Measurements from ENCODE around the gene ELF2. TPM values are rescaled to one million over a fixed set of nuclear protein-coding genes. Genes with fewer than 3 reads are reported as not detected.

ELF2 gene
- polyA plus RNA-seq, 4 donors: 8.1 to 43.3 (median 12.4) TPM

- H3K4me3 ChIP-seq (ENCODE audit: low read depth in 1 of 3, low read length in 3 of 3): no peak overlapping the region
Measured at GRCh38 chr4:139154952-139155557, 22.0 kb downstream of the ELF2 start.

DNA sequence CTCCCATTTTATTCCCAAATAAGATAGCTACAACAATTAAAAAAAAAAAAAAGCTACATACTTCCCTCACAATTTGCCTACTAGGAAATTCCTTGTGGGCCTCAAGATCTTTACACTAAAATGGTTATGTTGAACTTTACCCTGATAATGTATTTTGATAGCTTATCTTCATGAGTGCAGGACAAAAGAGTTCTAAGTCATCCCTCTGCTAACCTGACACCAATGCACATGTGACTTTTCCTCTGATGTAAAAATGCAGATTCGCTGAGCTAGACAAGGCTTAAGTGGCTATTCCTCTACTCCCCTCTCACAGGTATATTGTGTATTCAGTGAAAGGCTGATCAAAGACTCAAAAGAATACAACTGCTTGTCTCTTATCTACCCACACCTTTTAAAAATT, 22.5 kb downstream of the ELF2 start:
- DNase-seq: peak; percentile 13 to 20
- FAIRE-seq: no peak
- 18 to 60% (median 36%) methylated on average over 1 of the region's 1 CpG for WGBS, 3 donors
- no peaks in the 10 kb centered on the region for H3K27me3 ChIP-seq (ENCODE audit: control insufficient read depth in 3 of 3, insufficient read depth in 3 of 3, low read length in 3 of 3)
- no peaks in the 10 kb centered on the region for H3K9me3 ChIP-seq (ENCODE audit: control insufficient read depth in 2 of 2, insufficient read depth in 1 of 2, low read depth in 1 of 2, low read length in 1 of 2)
- H3K4me1 ChIP-seq (ENCODE audit: control insufficient read depth in 3 of 3, insufficient read depth in 2 of 3, low read depth in 1 of 3, low read length in 2 of 3): peaks cover 0 to 2% (median 0%) of the 10 kb centered on the region in 3 donors
- H3K27ac ChIP-seq (ENCODE audit: low read depth in 1 of 3, low read length in 2 of 3): no peak overlapping the region
- no peaks in the 10 kb centered on the region for H3K36me3 ChIP-seq (ENCODE audit: control insufficient read depth in 3 of 3, insufficient read depth in 2 of 3, low read depth in 1 of 3, low read length in 3 of 3)
- no peak overlapping the region for H3K4me3 ChIP-seq (ENCODE audit: low read depth in 1 of 3, low read length in 3 of 3)

More at GRCh38 chr4:139154952-139155557, 22.0 kb downstream of the ELF2 start:
- no peaks in the 10 kb centered on the region for H3K9me3 ChIP-seq (ENCODE audit: control insufficient read depth in 2 of 2, insufficient read depth in 1 of 2, low read depth in 1 of 2, low read length in 1 of 2)
- no peaks in the 10 kb centered on the region for H3K27me3 ChIP-seq (ENCODE audit: control insufficient read depth in 3 of 3, insufficient read depth in 3 of 3, low read length in 3 of 3)
- no peaks in the 10 kb centered on the region for H3K36me3 ChIP-seq (ENCODE audit: control insufficient read depth in 3 of 3, insufficient read depth in 2 of 3, low read depth in 1 of 3, low read length in 3 of 3)
- peaks cover 0 to 2% (median 0%) of the 10 kb centered on the region in 3 donors for H3K4me1 ChIP-seq (ENCODE audit: control insufficient read depth in 3 of 3, insufficient read depth in 2 of 3, low read depth in 1 of 3, low read length in 2 of 3)
- H3K27ac ChIP-seq (ENCODE audit: low read depth in 1 of 3, low read length in 2 of 3): no peak overlapping the region
- no peak for FAIRE-seq
- no peak for DNase-seq
- WGBS, 3 donors: 76 to 82% (median 82%) methylated on average over 5 of the region's 5 CpGs

- peaks cover 0 to 2% (median 0%) of the 10 kb centered on the region in 3 donors for H3K4me1 ChIP-seq (ENCODE audit: control insufficient read depth in 3 of 3, insufficient read depth in 2 of 3, low read depth in 1 of 3, low read length in 2 of 3)
- no peak for DNase-seq
- no peaks in the 10 kb centered on the region for H3K36me3 ChIP-seq (ENCODE audit: control insufficient read depth in 3 of 3, insufficient read depth in 2 of 3, low read depth in 1 of 3, low read length in 3 of 3)
- no peak overlapping the region for H3K4me3 ChIP-seq (ENCODE audit: low read depth in 1 of 3, low read length in 3 of 3)
- H3K27ac ChIP-seq (ENCODE audit: low read depth in 1 of 3, low read length in 2 of 3): no peak overlapping the region
- no peaks in the 10 kb centered on the region for H3K9me3 ChIP-seq (ENCODE audit: control insufficient read depth in 2 of 2, insufficient read depth in 1 of 2, low read depth in 1 of 2, low read length in 1 of 2)
- FAIRE-seq: no peak
- H3K27me3 ChIP-seq (ENCODE audit: control insufficient read depth in 3 of 3, insufficient read depth in 3 of 3, low read length in 3 of 3): no peaks in the 10 kb centered on the region
- 66 to 72% (median 72%) methylated on average over 2 of the region's 2 CpGs for WGBS, 3 donors
Measured at GRCh38 chr4:139154134-139154421, 22.9 kb downstream of the ELF2 start.

DNA sequence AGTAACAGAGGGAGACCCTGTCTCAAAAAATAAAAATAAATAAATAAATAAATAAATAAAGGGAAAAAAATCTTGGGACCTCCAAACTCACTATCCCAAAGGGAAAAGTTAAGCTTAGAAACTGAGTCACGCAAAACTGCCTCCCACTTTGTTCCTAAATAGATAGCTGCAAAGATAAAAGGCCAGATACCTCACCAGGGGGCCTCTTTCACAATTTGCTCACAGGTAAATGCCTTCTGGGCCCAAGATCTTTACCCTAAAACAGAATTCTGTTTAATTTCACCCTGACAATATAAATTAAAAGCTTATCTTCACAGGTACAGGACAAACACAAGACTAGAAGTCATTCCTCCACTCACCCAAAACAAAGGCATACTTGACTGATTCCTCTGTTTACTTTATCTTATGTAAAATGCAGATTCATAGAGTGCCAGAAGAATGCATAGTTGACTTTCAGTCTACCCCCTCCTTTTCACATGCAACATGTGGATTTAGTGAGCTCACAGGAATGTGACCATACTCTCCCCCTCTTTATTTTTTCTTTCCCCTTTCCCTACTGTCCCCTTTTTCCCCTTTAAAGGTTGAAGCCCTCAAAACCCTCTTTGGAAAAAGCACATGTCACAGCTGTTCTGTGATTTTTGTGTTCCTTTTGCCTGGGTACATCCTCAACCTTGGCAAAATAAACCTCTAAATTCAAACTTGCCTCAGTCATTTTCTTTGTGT, 23.4 kb downstream of the ELF2 start:
- FAIRE-seq: no peak
- DNase-seq: no peak
- no peaks in the 10 kb centered on the region for H3K36me3 ChIP-seq (ENCODE audit: control insufficient read depth in 3 of 3, insufficient read depth in 2 of 3, low read depth in 1 of 3, low read length in 3 of 3)
- peaks cover 0 to 2% (median 0%) of the 10 kb centered on the region in 3 donors for H3K4me1 ChIP-seq (ENCODE audit: control insufficient read depth in 3 of 3, insufficient read depth in 2 of 3, low read depth in 1 of 3, low read length in 2 of 3)
- no peak overlapping the region for H3K4me3 ChIP-seq (ENCODE audit: low read depth in 1 of 3, low read length in 3 of 3)
- H3K27me3 ChIP-seq (ENCODE audit: control insufficient read depth in 3 of 3, insufficient read depth in 3 of 3, low read length in 3 of 3): no peaks in the 10 kb centered on the region
- no peaks in the 10 kb centered on the region for H3K9me3 ChIP-seq (ENCODE audit: control insufficient read depth in 2 of 2, insufficient read depth in 1 of 2, low read depth in 1 of 2, low read length in 1 of 2)
- H3K27ac ChIP-seq (ENCODE audit: low read depth in 1 of 3, low read length in 2 of 3): no peak overlapping the region
- WGBS, 3 donors: 95 to 100% (median 96%) methylated on average over 1 of the region's 1 CpG

DNA sequence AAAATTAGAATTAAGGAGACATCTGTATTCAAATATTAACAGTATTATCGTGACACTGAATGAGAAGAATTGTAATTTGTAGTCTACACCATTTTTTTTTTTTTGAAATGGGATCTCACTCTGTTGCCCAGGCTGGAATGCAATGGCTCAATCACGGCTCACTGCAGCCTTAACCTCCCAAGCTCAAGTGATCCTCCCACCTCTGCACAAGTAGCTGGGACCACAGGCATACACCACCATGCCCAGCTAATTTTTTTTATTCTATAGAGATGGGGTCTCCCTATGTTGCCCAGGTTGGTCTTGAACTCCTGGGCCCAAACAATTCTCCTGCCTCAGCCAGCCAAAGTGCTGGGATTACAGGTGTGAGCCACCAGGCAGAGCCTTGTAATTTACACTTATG, 24.8 kb downstream of the ELF2 start:
- H3K9me3 ChIP-seq (ENCODE audit: control insufficient read depth in 2 of 2, insufficient read depth in 1 of 2, low read depth in 1 of 2, low read length in 1 of 2): no peaks in the 10 kb centered on the region
- H3K36me3 ChIP-seq (ENCODE audit: control insufficient read depth in 3 of 3, insufficient read depth in 2 of 3, low read depth in 1 of 3, low read length in 3 of 3): no peaks in the 10 kb centered on the region
- no peak overlapping the region for H3K4me3 ChIP-seq (ENCODE audit: low read depth in 1 of 3, low read length in 3 of 3)
- WGBS, 3 donors: 93 to 96% (median 94%) methylated on average over 2 of the region's 2 CpGs
- no peak overlapping the region for H3K27ac ChIP-seq (ENCODE audit: low read depth in 1 of 3, low read length in 2 of 3)
- no peaks in the 10 kb centered on the region for H3K27me3 ChIP-seq (ENCODE audit: control insufficient read depth in 3 of 3, insufficient read depth in 3 of 3, low read length in 3 of 3)
- FAIRE-seq: no peak
- DNase-seq: no peak
- H3K4me1 ChIP-seq (ENCODE audit: control insufficient read depth in 3 of 3, insufficient read depth in 2 of 3, low read depth in 1 of 3, low read length in 2 of 3): peaks cover 0 to 2% (median 0%) of the 10 kb centered on the region in 3 donors

DNA sequence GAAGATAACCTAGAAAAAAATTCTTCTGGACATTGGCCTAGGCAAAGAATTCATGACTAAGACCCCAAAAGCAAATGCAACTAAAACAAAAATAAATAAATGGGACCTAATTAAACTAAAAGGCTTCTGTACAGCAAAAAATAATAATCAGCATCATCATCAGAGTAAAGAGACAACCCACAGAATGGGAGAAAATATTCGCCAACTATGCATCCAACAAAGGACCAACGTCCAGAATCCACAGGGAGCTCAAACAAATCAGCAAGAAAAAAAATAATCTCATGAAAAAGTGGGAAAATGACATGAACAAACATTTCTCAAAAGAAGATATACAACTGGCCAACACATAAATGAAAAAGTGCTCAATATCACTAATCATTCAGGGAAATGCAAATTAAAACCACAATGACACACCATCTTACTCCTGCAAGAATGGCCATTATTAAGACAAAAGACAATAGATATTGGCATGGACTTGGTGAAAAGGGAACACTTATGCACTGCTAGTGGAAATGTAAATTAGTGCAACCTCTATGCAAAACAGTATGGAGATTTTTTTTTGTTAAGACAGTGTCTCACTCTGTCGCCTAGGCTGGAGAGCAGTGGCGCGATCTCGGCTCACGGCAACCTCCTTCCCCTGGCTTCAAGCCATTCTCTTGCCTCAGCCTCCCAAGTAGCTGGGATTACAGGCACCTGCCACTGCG, 29.9 kb downstream of the ELF2 start:
- WGBS, 3 donors: 95 to 96% (median 96%) methylated on average over 8 of the region's 8 CpGs
- FAIRE-seq (no peak), DNase-seq (no peak)
- Histone ChIP-seq H3K27ac (ENCODE audit: low read depth in 1 of 3, low read length in 2 of 3) (no peak overlapping the region), H3K4me3 (ENCODE audit: low read depth in 1 of 3, low read length in 3 of 3) (no peak overlapping the region), H3K4me1 (ENCODE audit: control insufficient read depth in 3 of 3, insufficient read depth in 2 of 3, low read depth in 1 of 3, low read length in 2 of 3) (peaks cover 0 to 10% (median 8%) of the 10 kb centered on the region in 3 donors), H3K9me3 (ENCODE audit: control insufficient read depth in 2 of 2, insufficient read depth in 1 of 2, low read depth in 1 of 2, low read length in 1 of 2) (no peaks in the 10 kb centered on the region), H3K36me3 (ENCODE audit: control insufficient read depth in 3 of 3, insufficient read depth in 2 of 3, low read depth in 1 of 3, low read length in 3 of 3) (no peaks in the 10 kb centered on the region), H3K27me3 (ENCODE audit: control insufficient read depth in 3 of 3, insufficient read depth in 3 of 3, low read length in 3 of 3) (no peaks in the 10 kb centered on the region)

DNA sequence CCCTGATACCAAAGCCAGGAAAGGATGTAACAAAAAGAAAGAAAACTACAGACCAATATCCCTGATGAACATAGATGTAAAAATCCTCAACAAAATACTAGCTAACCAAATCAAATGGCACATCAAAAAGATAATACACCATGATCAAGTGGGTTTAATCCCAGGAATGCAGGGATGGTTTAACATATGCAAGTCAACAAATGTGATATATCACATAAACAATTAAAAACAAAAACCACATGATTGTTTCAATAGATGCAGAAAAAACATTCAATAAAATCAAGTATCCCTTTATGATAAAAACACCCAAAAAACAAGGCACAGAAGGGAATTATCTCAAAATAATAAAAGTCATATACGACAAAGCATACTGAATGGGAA, 31.5 kb downstream of the ELF2 start:
- WGBS, 3 donors: 99 to 100% (median 100%) methylated on average over 1 of the region's 1 CpG
- FAIRE-seq: no peak

DNA sequence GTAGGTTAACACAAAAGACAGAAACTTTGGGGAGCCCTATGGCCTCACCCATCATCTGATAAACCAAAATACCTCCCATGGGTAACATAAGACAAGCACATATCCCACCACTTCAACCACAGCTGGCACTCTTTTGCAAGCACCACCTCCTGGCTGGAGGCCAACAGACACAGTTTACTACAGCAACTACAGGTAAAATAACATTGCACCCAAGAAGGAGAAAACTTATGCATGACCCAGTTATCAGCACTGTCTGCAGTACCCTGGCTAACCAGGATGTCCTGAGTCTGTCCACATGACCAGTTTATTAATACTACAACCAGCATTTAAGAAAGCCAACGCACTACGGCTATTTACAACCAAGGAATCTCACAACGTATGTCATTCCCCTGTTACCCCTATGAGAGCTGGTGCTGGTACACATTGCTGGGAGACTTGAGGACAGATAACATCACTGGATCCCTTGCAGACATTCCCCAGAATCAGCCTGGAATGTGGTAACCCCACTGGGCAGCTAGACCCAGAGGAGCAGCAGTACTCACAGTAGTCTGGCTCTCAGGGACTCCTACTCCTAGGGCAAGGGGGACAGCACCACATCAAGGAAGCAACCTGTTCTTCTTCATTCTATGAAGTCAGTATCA, 32.0 kb downstream of the ELF2 start:
- no peak overlapping the region for H3K4me3 ChIP-seq (ENCODE audit: low read depth in 1 of 3, low read length in 3 of 3)
- no peak overlapping the region for H3K27ac ChIP-seq (ENCODE audit: low read depth in 1 of 3, low read length in 2 of 3)
- H3K9me3 ChIP-seq (ENCODE audit: control insufficient read depth in 2 of 2, insufficient read depth in 1 of 2, low read depth in 1 of 2, low read length in 1 of 2): no peaks in the 10 kb centered on the region
- no peaks in the 10 kb centered on the region for H3K36me3 ChIP-seq (ENCODE audit: control insufficient read depth in 3 of 3, insufficient read depth in 2 of 3, low read depth in 1 of 3, low read length in 3 of 3)
- WGBS, 3 donors: 88 to 94% (median 92%) methylated on average over 3 of the region's 3 CpGs
- FAIRE-seq (no peak), DNase-seq (peak in 1 of 2 donors; percentile 7)
- no peaks in the 10 kb centered on the region for H3K27me3 ChIP-seq (ENCODE audit: control insufficient read depth in 3 of 3, insufficient read depth in 3 of 3, low read length in 3 of 3)
- H3K4me1 ChIP-seq (ENCODE audit: control insufficient read depth in 3 of 3, insufficient read depth in 2 of 3, low read depth in 1 of 3, low read length in 2 of 3): peaks cover 0 to 13% (median 8%) of the 10 kb centered on the region in 3 donors

More for the DNA sequence above, 31.5 kb downstream of the ELF2 start:
- Histone ChIP-seq H3K4me1 (ENCODE audit: control insufficient read depth in 3 of 3, insufficient read depth in 2 of 3, low read depth in 1 of 3, low read length in 2 of 3) (peaks cover 0 to 13% (median 8%) of the 10 kb centered on the region in 3 donors), H3K36me3 (ENCODE audit: control insufficient read depth in 3 of 3, insufficient read depth in 2 of 3, low read depth in 1 of 3, low read length in 3 of 3) (no peaks in the 10 kb centered on the region), H3K9me3 (ENCODE audit: control insufficient read depth in 2 of 2, insufficient read depth in 1 of 2, low read depth in 1 of 2, low read length in 1 of 2) (no peaks in the 10 kb centered on the region), H3K4me3 (ENCODE audit: low read depth in 1 of 3, low read length in 3 of 3) (no peak overlapping the region), H3K27ac (ENCODE audit: low read depth in 1 of 3, low read length in 2 of 3) (no peak overlapping the region), H3K27me3 (ENCODE audit: control insufficient read depth in 3 of 3, insufficient read depth in 3 of 3, low read length in 3 of 3) (no peaks in the 10 kb centered on the region)
- DNase-seq: no peak
